Liver (tissue), 9 donors: ENCODE data around the gene MAGEB17. TPM values are rescaled to one million over a fixed set of nuclear protein-coding genes. Genes with fewer than 3 reads are reported as not detected.

Experiments used
- DNase-seq: peaks from one replicate; pipeline ENCODE4 v3.0.0-alpha.2; 2017; ENCODE audit warnings: low spot score
- H3K27ac ChIP-seq, 2 donors: one replicate each; pipeline ENCODE4 v1.7.0; 2013; ENCODE audit warnings: inconsistent platforms in 2 of 2, low read length in 2 of 2, control low read depth in 1 of 2, low read depth in 1 of 2, mild to moderate bottlenecking in 1 of 2
- H3K27me3 ChIP-seq, 4 donors: one replicate each; pipeline versions ENCODE4 v1.6.1 to v1.7.0; 2013; ENCODE audit warnings: low read length in 3 of 4, inconsistent platforms in 1 of 4, mild to moderate bottlenecking in 1 of 4, moderate library complexity in 1 of 4; ENCODE audit not compliant: control insufficient read depth in 4 of 4, insufficient read depth in 4 of 4
- H3K36me3 ChIP-seq, 4 donors: one replicate each; pipeline versions ENCODE4 v1.6.1 to v1.7.0; 2013; ENCODE audit warnings: low read length in 3 of 4, mild to moderate bottlenecking in 3 of 4, low read depth in 1 of 4, moderate library complexity in 1 of 4; ENCODE audit not compliant: control insufficient read depth in 4 of 4, insufficient read depth in 3 of 4
- H3K4me1 ChIP-seq, 4 donors: one replicate each; pipeline versions ENCODE4 v1.6.1 to v1.7.0; 2013; ENCODE audit warnings: low read length in 3 of 4, mild to moderate bottlenecking in 3 of 4, moderate library complexity in 1 of 4; ENCODE audit not compliant: control insufficient read depth in 4 of 4, insufficient read depth in 4 of 4
- H3K4me3 ChIP-seq, 3 donors: one replicate each; pipeline versions ENCODE4 v1.6.1 to v1.7.0; 2013; ENCODE audit warnings: low read length in 3 of 3, control low read depth in 1 of 3, low read depth in 1 of 3, mild to moderate bottlenecking in 1 of 3
- H3K9ac ChIP-seq, 2 donors: one replicate each; pipeline ENCODE4 v1.7.0; 2013; ENCODE audit warnings: low read length in 2 of 2, mild to moderate bottlenecking in 2 of 2, moderate library complexity in 2 of 2, control low read depth in 1 of 2, low read depth in 1 of 2
- H3K9me3 ChIP-seq, 4 donors: one replicate each; pipeline versions ENCODE4 v1.6.1 to v1.7.0; 2013; ENCODE audit warnings: low read length in 3 of 4; ENCODE audit not compliant: control insufficient read depth in 4 of 4
- EGR1 ChIP-seq, 2 donors: IDR thresholded peaks; 2 replicates each; pipeline ENCODE4 v1.6.1; 2016 to 2018; ENCODE audit warnings: antibody characterized with exemption in 2 of 2, low read depth in 2 of 2
- FOXA1 ChIP-seq: IDR thresholded peaks from 2 replicates; pipeline ENCODE4 v1.6.1; 2016; ENCODE audit warnings: antibody characterized with exemption
- FOXA2 ChIP-seq: IDR thresholded peaks from 2 replicates; pipeline ENCODE4 v1.6.1; 2016; ENCODE audit warnings: antibody characterized with exemption
- GABPA ChIP-seq, 2 donors: IDR thresholded peaks in 1 of 2; conservative IDR thresholded peaks in 1 of 2; 2 replicates each; pipeline ENCODE4 v1.6.1; 2016; ENCODE audit warnings: antibody characterized with exemption in 2 of 2, mild to moderate bottlenecking in 1 of 2, moderate library complexity in 1 of 2
- HNF4G ChIP-seq: IDR thresholded peaks from 2 replicates; pipeline ENCODE4 v1.6.1; 2016; ENCODE audit warnings: antibody characterized with exemption
- JUND ChIP-seq, 2 donors: IDR thresholded peaks; 2 replicates each; pipeline ENCODE4 v1.6.1; 2016; ENCODE audit warnings: antibody characterized with exemption in 2 of 2
- MAX ChIP-seq: IDR thresholded peaks from 2 replicates; pipeline ENCODE4 v1.6.1; 2016; ENCODE audit warnings: antibody characterized with exemption
- NR2F2 ChIP-seq: IDR thresholded peaks from 2 replicates; pipeline ENCODE4 v1.6.1; 2016; ENCODE audit warnings: antibody characterized with exemption
- RAD21 ChIP-seq, 2 donors: IDR thresholded peaks; 2 replicates each; pipeline ENCODE4 v1.6.1; 2016; ENCODE audit warnings: antibody characterized with exemption in 2 of 2, mild to moderate bottlenecking in 2 of 2
- REST ChIP-seq: IDR thresholded peaks from 2 replicates; pipeline ENCODE4 v1.6.1; 2016; ENCODE audit warnings: antibody characterized with exemption, mild to moderate bottlenecking
- RXRA ChIP-seq, 2 donors: IDR thresholded peaks; 2 replicates each; pipeline ENCODE4 v1.6.1; 2017 to 2018; ENCODE audit warnings: antibody characterized with exemption in 2 of 2, mild to moderate bottlenecking in 1 of 2
- SP1 ChIP-seq: IDR thresholded peaks from 2 replicates; pipeline ENCODE4 v1.6.1; 2018; ENCODE audit warnings: antibody characterized with exemption, mild to moderate bottlenecking
- TAF1 ChIP-seq: conservative IDR thresholded peaks from 2 replicates; pipeline ENCODE4 v1.6.1; 2016; ENCODE audit warnings: antibody characterized with exemption, mild to moderate bottlenecking
- YY1 ChIP-seq: IDR thresholded peaks from 2 replicates; pipeline ENCODE4 v1.6.1; 2016; ENCODE audit warnings: antibody characterized with exemption, mild to moderate bottlenecking
- WGBS: extraction: QIAGEN DNeasy Blood & Tissue Kit; methylation state at CpG from one replicate; pipeline ENCODE4 v1.1.7; 2013; 5-methylcytosine and 5-hydroxymethylcytosine counted together
- polyA plus RNA-seq, 2 donors: library from polyadenylated mRNA; stranded (reverse) in 1 of 2; unstranded in 1 of 2; fragments of 200-250 nt in 1 of 2; fragments of >200 nt in 1 of 2; fragmentation: Nextera tagmentation in 1 of 2; extraction: Ambion mirVana in 1 of 2; gene quantifications; one replicate each; pipeline versions ENCODE4 v1.2.1 to v1.2.3, GENCODE V29; 2013 to 2015
- total RNA-seq, 2 donors: library from RNA; depleted of rRNA; stranded (reverse); fragments of >200 nt; gene quantifications; one replicate each; pipeline ENCODE4 v1.2.3, GENCODE V29; 2014
- donor health status: healthy.
- donor health status: healthy.
- donor health status: healthy.
- donor health status: healthy.
- donor health status: healthy.

MAGEB17 gene
- total and polyA plus RNA-seq, 4 donors = not detected

- H3K4me3 ChIP-seq = no peak overlapping the region
- TF ChIP-seq EGR1 (IDR thresholded peaks at IDR 0.05; ENCODE audit: low read depth in 2 of 2) = no peak
- TF ChIP-seq RXRA (IDR thresholded peaks at IDR 0.05) = no peak
- TF ChIP-seq JUND (IDR thresholded peaks at IDR 0.05) = no peak
- TF ChIP-seq RAD21 (IDR thresholded peaks at IDR 0.05) = no peak
- no peaks in the 10 kb centered on the region for H3K36me3 ChIP-seq
- peaks cover 0 to 3% (median 0%) of the 10 kb centered on the region in 4 donors for H3K27me3 ChIP-seq
- no peak for DNase-seq
- no peak overlapping the region for H3K9ac ChIP-seq
- no peaks in the 10 kb centered on the region for H3K4me1 ChIP-seq
- H3K9me3 ChIP-seq = no peaks in the 10 kb centered on the region
- H3K27ac ChIP-seq = no peak overlapping the region
Measured at GRCh38 chrX:16145656-16146055, 21.6 kb upstream of the MAGEB17 start.

GRCh38 chrX:16148896-16149295 is 18.4 kb upstream of the MAGEB17 start:
- Histone ChIP-seq H3K9ac (no peak overlapping the region), H3K36me3 (no peaks in the 10 kb centered on the region), H3K4me1 (no peaks in the 10 kb centered on the region), H3K9me3 (no peaks in the 10 kb centered on the region), H3K27ac (no peak overlapping the region), H3K27me3 (peaks cover 0 to 3% (median 0%) of the 10 kb centered on the region in 4 donors), H3K4me3 (no peak overlapping the region)
- TF ChIP-seq RXRA (IDR thresholded peaks at IDR 0.05) (no peak), FOXA2 (no peak), SP1 (no peak), FOXA1 (no peak), MAX (no peak)
- no peak for DNase-seq
- WGBS = 59% methylated on average over 3 of the region's 3 CpGs

GRCh38 chrX:16155581-16156096 is 11.6 kb upstream of the MAGEB17 start:
- DNase-seq = no peak
- no peak overlapping the region for H3K27ac ChIP-seq
- WGBS = 58% methylated on average over 5 of the region's 5 CpGs

More at GRCh38 chrX:16155581-16156096, 11.6 kb upstream of the MAGEB17 start:
- Histone ChIP-seq H3K9me3 (no peaks in the 10 kb centered on the region), H3K9ac (no peak overlapping the region), H3K36me3 (no peaks in the 10 kb centered on the region), H3K27me3 (no peaks in the 10 kb centered on the region), H3K4me3 (no peak overlapping the region), H3K4me1 (no peaks in the 10 kb centered on the region)
- no peak for TF ChIP-seq GABPA (IDR thresholded peaks at IDR 0.05 in 1 of 2, conservative IDR thresholded peaks at IDR 0.05 in 1 of 2)
- no peak for TF ChIP-seq REST
- no peak for TF ChIP-seq FOXA1
- TF ChIP-seq YY1 = no peak
- no peak for TF ChIP-seq SP1
- no peak for TF ChIP-seq MAX
- TF ChIP-seq TAF1 = no peak
- no peak for TF ChIP-seq EGR1 (IDR thresholded peaks at IDR 0.05; ENCODE audit: low read depth in 2 of 2)
- no peak for TF ChIP-seq RAD21 (IDR thresholded peaks at IDR 0.05)
- no peak for TF ChIP-seq HNF4G
- TF ChIP-seq NR2F2 = no peak
